Activated CD4-positive, alpha-beta memory T cell treated with anti-CD3 and anti-CD28 coated beads for 36 hours (primary cell): ENCODE results near the gene TSACC. TPM values are rescaled to one million over a fixed set of nuclear protein-coding genes. Genes with fewer than 3 reads are reported as not detected.

Source experiments
- CTCF ChIA-PET: fragments of 350-600 bp; sonication (Branson Sonifier 250); formaldehyde crosslinking; loops from one replicate; lab custom pipeline; 2021; ENCODE audit warnings: antibody characterized with exemption, inconsistent platforms; lab: Charles Lee
- POLR2A ChIA-PET: fragments of 350-600 bp; sonication (Branson Sonifier 250); formaldehyde crosslinking; loops from one replicate; lab custom pipeline; 2021; ENCODE audit warnings: antibody characterized with exemption; lab: Charles Lee
- DNase-seq: peaks from one replicate; pipeline ENCODE4 v3.0.0-alpha.2; 2020
- H3K27ac Mint-ChIP-seq: one replicate; pipeline ENCODE4 v1.8.0; 2021; ENCODE audit warnings: mixed read lengths
- H3K27me3 Mint-ChIP-seq: one replicate; pipeline ENCODE4 v1.8.0; 2021; ENCODE audit warnings: mixed read lengths
- H3K36me3 Mint-ChIP-seq: one replicate; pipeline ENCODE4 v1.8.0; 2021; ENCODE audit warnings: mixed read lengths
- H3K4me1 Mint-ChIP-seq: one replicate; pipeline ENCODE4 v1.8.0; 2021; ENCODE audit warnings: low read depth, mixed read lengths
- H3K4me3 Mint-ChIP-seq: one replicate; pipeline ENCODE4 v1.8.0; 2021; ENCODE audit warnings: mild to moderate bottlenecking, mixed read lengths
- H3K9me3 Mint-ChIP-seq: one replicate; pipeline ENCODE4 v1.8.0; 2021; ENCODE audit warnings: mixed read lengths
- intact Hi-C: fragments of 100-400 bp; cut with micrococcal nuclease; formaldehyde crosslinking; loops from one replicate; pipeline ENCODE4 v1.15.1; 2023
- total RNA-seq, 2 experiments: library from RNA; stranded (reverse); gene quantifications; one replicate each; pipeline ENCODE4 v1.2.3, GENCODE V29; 2021

The TSACC gene
- total RNA-seq = not detected

- H3K27me3 Mint-ChIP-seq = no peaks in the 10 kb centered on the region
- POLR2A ChIA-PET = interaction anchor here (0.9 to 1.4 kb wide), 3 partner anchors 18 to 125 kb away, joined by 3 to 14 read pairs (median 3); partner anchors contain the start of genes PMF1 and SMG5
- peak; percentile 99 for DNase-seq
- H3K4me1 Mint-ChIP-seq = peaks cover 27% of the 10 kb centered on the region
- CTCF ChIA-PET = interaction anchor here (0.9 to 2.3 kb wide), 4 partner anchors 19 to 108 kb away, joined by 3 to 8 read pairs (median 8); partner anchors contain the start of gene TMEM79
- intact Hi-C loops = loop anchor here (5.0 kb wide), 5 partner anchors 56 to 406 kb away; partner anchors contain the start of genes KHDC4, MEF2D, SMG5 and TMEM79
- no peaks in the 10 kb centered on the region for H3K9me3 Mint-ChIP-seq
- peak within 1 kb of the TSS; percentile 95 for H3K27ac Mint-ChIP-seq
- H3K36me3 Mint-ChIP-seq = peaks cover 33% of the 10 kb centered on the region
- peak within 1 kb of the TSS; percentile 90 for H3K4me3 Mint-ChIP-seq
Observed at GRCh38 chr1:156338180-156338976, at the start of gene TSACC, which contains the start of gene CCT3. Gene TSACC, plus strand, starts transcription at chr1:156338526. Its CDS starts 1,232 bp downstream, at chr1:156339758. Gene CCT3, minus strand, starts transcription at chr1:156338292. Its CDS starts 108 bp downstream, at chr1:156338184.

DNA sequence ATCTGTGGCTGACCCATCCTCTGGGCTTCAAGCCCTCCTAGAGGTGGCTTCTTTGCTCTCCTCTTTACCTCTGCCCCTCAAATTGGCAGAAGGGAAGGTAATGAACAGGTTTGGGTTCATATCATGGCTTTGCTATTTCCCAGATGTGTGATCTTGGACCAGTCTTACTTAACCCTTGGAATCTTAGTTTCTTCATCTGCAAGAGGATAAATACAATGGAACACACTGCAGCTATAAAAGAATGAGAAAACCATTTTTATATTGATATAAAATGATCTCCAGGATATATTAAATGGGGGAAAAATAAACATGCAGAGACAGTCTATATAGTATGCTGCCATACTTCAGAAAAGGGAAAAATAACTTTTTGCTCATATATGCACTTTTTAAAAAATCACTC, 48.5 kb upstream of the TSACC start:
- Mint-ChIP-seq H3K9me3 (no peaks in the 10 kb centered on the region), H3K27me3 (no peaks in the 10 kb centered on the region), H3K4me1 (peaks cover 7% of the 10 kb centered on the region), H3K36me3 (peaks cover 4% of the 10 kb centered on the region), H3K27ac (no peak overlapping the region), H3K4me3 (no peak overlapping the region)
- DNase-seq = no peak
- ChIA-PET POLR2A (no interaction called here), CTCF (no interaction called here)
- intact Hi-C loops = no loop called here

- intact Hi-C loops = no loop called here
- POLR2A ChIA-PET = no interaction called here
- Mint-ChIP-seq H3K36me3 (peaks cover 3% of the 10 kb centered on the region), H3K9me3 (no peaks in the 10 kb centered on the region), H3K27ac (no peak overlapping the region), H3K4me3 (no peak overlapping the region), H3K4me1 (peaks cover 16% of the 10 kb centered on the region), H3K27me3 (no peaks in the 10 kb centered on the region)
- DNase-seq = peak; percentile 18
- CTCF ChIA-PET = no interaction called here
Observed at GRCh38 chr1:156291226-156292061, 46.9 kb upstream of the TSACC start.

GRCh38 chr1:156293098-156293434, 45.3 kb upstream of the TSACC start:
- no peaks in the 10 kb centered on the region for H3K27me3 Mint-ChIP-seq
- no peak for DNase-seq
- CTCF ChIA-PET = interaction anchor here (1.7 kb wide), 1 partner anchor 10 kb away, joined by 5 read pairs; the partner anchor contains the start of gene SMG5
- H3K27ac Mint-ChIP-seq = no peak overlapping the region
- peaks cover 3% of the 10 kb centered on the region for H3K36me3 Mint-ChIP-seq
- no peak overlapping the region for H3K4me3 Mint-ChIP-seq
- H3K4me1 Mint-ChIP-seq = peaks cover 16% of the 10 kb centered on the region
- H3K9me3 Mint-ChIP-seq = no peaks in the 10 kb centered on the region
- intact Hi-C loops = no loop called here
- POLR2A ChIA-PET = interaction anchor here (3.1 kb wide), 1 partner anchor 10 kb away, joined by 15 read pairs; the partner anchor contains the start of genes SMG5 and TMEM79

DNA sequence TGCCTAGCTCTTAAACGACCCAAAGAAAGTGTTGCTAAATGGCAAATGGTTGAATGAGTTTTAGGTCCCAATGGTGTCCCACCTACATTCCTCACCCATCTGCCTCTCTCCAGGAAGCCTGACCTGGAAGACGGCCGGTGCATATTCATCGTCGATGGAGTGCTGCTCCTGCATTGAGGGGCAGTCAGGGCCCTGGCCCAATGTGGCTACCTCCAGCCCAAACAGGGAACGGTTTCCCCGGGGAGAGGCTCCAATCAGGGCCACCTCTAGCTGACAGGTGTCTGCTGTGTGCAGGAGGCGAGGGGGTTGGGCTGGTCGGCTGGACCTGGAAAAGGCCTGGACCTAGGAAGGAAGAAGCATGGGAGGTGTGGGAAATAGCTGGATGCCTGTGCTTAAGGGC, 44.4 kb upstream of the TSACC start:
- no peak for DNase-seq
- intact Hi-C loops = no loop called here
- ChIA-PET POLR2A (interaction anchor here (3.1 kb wide), 1 partner anchor 11 kb away, joined by 15 read pairs; the partner anchor contains the start of genes SMG5 and TMEM79), CTCF (interaction anchor here (1.4 to 1.7 kb wide), 2 partner anchors 11 to 25 kb away, joined by 4 to 5 read pairs; partner anchors contain the start of gene SMG5)
- Mint-ChIP-seq H3K27ac (no peak overlapping the region), H3K4me1 (peaks cover 16% of the 10 kb centered on the region), H3K27me3 (no peaks in the 10 kb centered on the region), H3K9me3 (no peaks in the 10 kb centered on the region), H3K4me3 (no peak overlapping the region), H3K36me3 (peaks cover 3% of the 10 kb centered on the region)

- H3K36me3 Mint-ChIP-seq = peaks cover 3% of the 10 kb centered on the region
- ChIA-PET POLR2A (interaction anchor here (0.7 to 3.1 kb wide), 3 partner anchors 13 to 22 kb away, joined by 3 to 15 read pairs (median 3); partner anchors contain the start of genes SMG5 and TMEM79), CTCF (interaction anchor here (0.6 to 1.0 kb wide), 4 partner anchors 9 to 29 kb away, joined by 3 to 4 read pairs (median 4); partner anchors contain the start of gene SMG5)
- peak; percentile 72 for DNase-seq
- intact Hi-C loops = loop anchor here (1.0 kb wide), 1 partner anchor 12 kb away; no protein-coding TSS in a partner anchor
- H3K27me3 Mint-ChIP-seq = no peaks in the 10 kb centered on the region
- peak within 1 kb of the TSS; percentile 84 for H3K4me3 Mint-ChIP-seq
- no peaks in the 10 kb centered on the region for H3K9me3 Mint-ChIP-seq
- peaks cover 16% of the 10 kb centered on the region for H3K4me1 Mint-ChIP-seq
- no peak within 1 kb of the TSS for H3K27ac Mint-ChIP-seq
Observed at GRCh38 chr1:156295391-156295947, 42.9 kb upstream of the TSACC start, which contains the start of gene GLMP. Gene GLMP, minus strand, starts transcription at chr1:156295679. Its CDS starts 34 bp downstream, at chr1:156295645.

GRCh38 chr1:156298852-156299357, 39.4 kb upstream of the TSACC start, which contains the start of gene VHLL:
Gene VHLL, minus strand, starts transcription at chr1:156299307. Its CDS starts 118 bp downstream, at chr1:156299189.
- ChIA-PET CTCF (no interaction called here), POLR2A (no interaction called here)
- Mint-ChIP-seq H3K9me3 (no peaks in the 10 kb centered on the region), H3K36me3 (no peaks in the 10 kb centered on the region), H3K4me1 (peaks cover 16% of the 10 kb centered on the region), H3K4me3 (no peak within 1 kb of the TSS), H3K27ac (no peak within 1 kb of the TSS), H3K27me3 (no peaks in the 10 kb centered on the region)
- intact Hi-C loops = no loop called here
- DNase-seq = no peak

GRCh38 chr1:156303241-156303640, 35.1 kb upstream of the TSACC start:
- H3K27me3 Mint-ChIP-seq = no peaks in the 10 kb centered on the region
- H3K4me3 Mint-ChIP-seq = no peak overlapping the region
- ChIA-PET POLR2A (no interaction called here), CTCF (interaction anchor here (1.6 kb wide), 1 partner anchor 16 kb away, joined by 6 read pairs; no protein-coding TSS in a partner anchor)
- H3K36me3 Mint-ChIP-seq = peaks cover 12% of the 10 kb centered on the region
- intact Hi-C loops = no loop called here
- DNase-seq = no peak
- H3K27ac Mint-ChIP-seq = no peak overlapping the region
- H3K4me1 Mint-ChIP-seq = no peaks in the 10 kb centered on the region
- H3K9me3 Mint-ChIP-seq = no peaks in the 10 kb centered on the region

DNA sequence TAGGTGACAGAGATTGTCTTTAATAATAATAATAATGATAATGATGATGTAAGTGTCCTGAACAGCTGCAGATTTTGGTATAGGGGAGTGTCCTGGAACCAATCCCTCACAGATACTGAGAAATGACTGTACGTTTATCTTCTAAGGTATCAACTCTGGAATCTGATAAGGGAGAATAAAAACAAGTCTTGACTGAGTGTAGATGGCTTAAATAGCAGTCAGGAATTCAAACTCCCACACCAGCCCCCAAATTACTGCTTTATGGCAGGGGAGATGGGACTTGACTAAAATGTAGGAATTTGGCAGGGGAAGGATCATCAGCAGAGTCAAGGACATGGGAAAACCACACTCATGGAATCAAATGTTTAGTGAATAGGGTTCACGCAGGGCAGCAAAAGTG, 33.1 kb upstream of the TSACC start:
- intact Hi-C loops = no loop called here
- Mint-ChIP-seq H3K4me3 (no peak overlapping the region), H3K27me3 (no peaks in the 10 kb centered on the region), H3K9me3 (no peaks in the 10 kb centered on the region), H3K4me1 (no peaks in the 10 kb centered on the region), H3K27ac (no peak overlapping the region), H3K36me3 (peaks cover 21% of the 10 kb centered on the region)
- DNase-seq = no peak
- ChIA-PET CTCF (interaction anchor here (0.9 to 1.2 kb wide), 2 partner anchors 30 to 81 kb away, joined by 3 read pairs; no protein-coding TSS in a partner anchor), POLR2A (no interaction called here)

- H3K4me1 Mint-ChIP-seq = no peaks in the 10 kb centered on the region
- no peak overlapping the region for H3K27ac Mint-ChIP-seq
- H3K4me3 Mint-ChIP-seq = no peak overlapping the region
- H3K27me3 Mint-ChIP-seq = no peaks in the 10 kb centered on the region
- H3K9me3 Mint-ChIP-seq = no peaks in the 10 kb centered on the region
- DNase-seq = no peak
- POLR2A ChIA-PET = no interaction called here
- peaks cover 29% of the 10 kb centered on the region for H3K36me3 Mint-ChIP-seq
- intact Hi-C loops = no loop called here
- CTCF ChIA-PET = interaction anchor here (2.3 kb wide), 1 partner anchor 11 kb away, joined by 5 read pairs; no protein-coding TSS in a partner anchor
Observed at GRCh38 chr1:156308078-156308477, 30.2 kb upstream of the TSACC start.

- CTCF ChIA-PET = interaction anchor here (1.1 kb wide), 1 partner anchor 8 kb away, joined by 4 read pairs; no protein-coding TSS in a partner anchor
- Mint-ChIP-seq H3K4me1 (no peaks in the 10 kb centered on the region), H3K27ac (no peak overlapping the region), H3K9me3 (no peaks in the 10 kb centered on the region), H3K36me3 (peaks cover 39% of the 10 kb centered on the region), H3K27me3 (no peaks in the 10 kb centered on the region), H3K4me3 (no peak overlapping the region)
- intact Hi-C loops = no loop called here
- POLR2A ChIA-PET = interaction anchor here (0.7 kb wide), 1 partner anchor 15 kb away, joined by 3 read pairs; the partner anchor contains the start of gene GLMP
- DNase-seq = no peak
Observed at GRCh38 chr1:156310962-156311361, 27.4 kb upstream of the TSACC start.
